K562 (cell line): Measurements from ENCODE around the gene MAGI1. TPM values are rescaled to one million over a fixed set of nuclear protein-coding genes. Genes with fewer than 3 reads are reported as not detected.

ENCODE experiments used
- ATAC-seq: fragments of 200-7000 bp; cut with Tn5 transposase; 3 replicates; pipeline ENCODE4 v1.9.1; 2020; ENCODE audit warnings: moderate library complexity
- BruUV-seq: library from RNA; stranded (reverse); fragments of 400-500 nt; replicated peaks from 2 replicates; lab custom pipeline; 2021; lab: Mats Ljungman, UMichigan
- CTCF ChIA-PET: fragments of 300-600 bp; formaldehyde crosslinking; extraction: SDS; loops from one replicate; lab custom pipeline; 2021; ENCODE audit warnings: low intra/inter-chr PET ratio; lab: Yijun Ruan, JAX
- POLR2A ChIA-PET: fragments of 300-600, 350-650 bp; sonication (Branson Sonifier 250); formaldehyde crosslinking; extraction: SDS; loops from one replicate; lab custom pipeline; 2021; ENCODE audit warnings: antibody characterized with exemption, inconsistent platforms; lab: Yijun Ruan, JAX
- DNase-seq, 4 experiments: peaks; one replicate each; pipeline versions ENCODE4 v3.0.0 to v3.0.0-alpha.2; 2011 to 2018; ENCODE audit warnings: low spot score in 3 of 4, mixed read lengths in 3 of 4; ENCODE audit errors: extremely low read depth in 1 of 4
- FAIRE-seq: peaks from 2 replicates; lab custom pipeline; 2011; peaks lifted over from hg19 to GRCh38; lab: Jason Lieb, UNC
- H2AFZ ChIP-seq: 2 replicates; pipeline ENCODE4 v1.6.0; 2011; ENCODE audit warnings: low read depth, low read length, control low read depth, inconsistent platforms
- H3K27ac ChIP-seq: fragments of 200-600 bp; 3 replicates; pipeline ENCODE4 v1.8.0; 2011; ENCODE audit warnings: low read depth, mild to moderate bottlenecking, control low read depth, inconsistent platforms, low read length, moderate library complexity, mixed read lengths; ENCODE audit errors: extremely low read depth
- H3K27me3 ChIP-seq, 2 experiments: fragments of 300-600 bp in 1 of 2; 2 replicates in 1 of 2; 3 replicates in 1 of 2; pipeline versions ENCODE4 v1.6.0 to v1.8.0; 2011; ENCODE audit warnings: inconsistent platforms in 2 of 2, low read length in 2 of 2, mild to moderate bottlenecking in 1 of 2, mixed read lengths in 1 of 2, moderate library complexity in 1 of 2; ENCODE audit not compliant: control insufficient read depth in 2 of 2, insufficient read depth in 2 of 2
- H3K36me3 ChIP-seq: fragments of 300-600 bp; 3 replicates; pipeline ENCODE4 v1.8.0; 2011; ENCODE audit warnings: mild to moderate bottlenecking, low read length, inconsistent platforms; ENCODE audit not compliant: control insufficient read depth, insufficient read depth
- H3K4me1 ChIP-seq, 2 experiments: fragments of 200-600 bp in 1 of 2; replicated peaks in 1 of 2; 2 replicates in 1 of 2; 3 replicates in 1 of 2; pipeline versions ENCODE4 v1.5.1 to v1.8.0; 2011; ENCODE audit warnings: inconsistent platforms in 2 of 2, low read length in 2 of 2, mild to moderate bottlenecking in 1 of 2, mixed read lengths in 1 of 2, moderate library complexity in 1 of 2; ENCODE audit not compliant: control insufficient read depth in 2 of 2, insufficient read depth in 2 of 2
- H3K4me2 ChIP-seq: 2 replicates; pipeline ENCODE4 v1.6.1; 2011; ENCODE audit warnings: low read length, control low read depth, inconsistent platforms, mixed read lengths; ENCODE audit not compliant: insufficient read depth
- H3K4me3 ChIP-seq: fragments of 200-600 bp; sonication (generic), shearing (Covaris generic); 2 replicates; pipeline ENCODE4 v1.5.1; 2016; ENCODE audit warnings: control low read depth, inconsistent platforms
- H3K79me2 ChIP-seq: fragments of 200-600 bp; 3 replicates; pipeline ENCODE4 v1.8.0; 2011; ENCODE audit warnings: low read length, inconsistent platforms; ENCODE audit not compliant: control insufficient read depth, insufficient read depth
- H3K9ac ChIP-seq, 2 experiments: 2 replicates each; pipeline versions ENCODE4 v1.6.0 to v1.6.1; 2011; ENCODE audit warnings: low read depth in 2 of 2, low read length in 2 of 2, control low read depth in 1 of 2, inconsistent platforms in 1 of 2, mild to moderate bottlenecking in 1 of 2, mixed read lengths in 1 of 2; ENCODE audit not compliant: insufficient read depth in 1 of 2
- H3K9me1 ChIP-seq: one replicate; pipeline ENCODE4 v1.6.0; 2011; ENCODE audit warnings: inconsistent platforms, mild to moderate bottlenecking, low read length, moderate library complexity; ENCODE audit not compliant: control insufficient read depth, insufficient read depth
- H3K9me3 ChIP-seq: replicated peaks from 2 replicates; pipeline ENCODE4 v1.5.1; 2011; ENCODE audit warnings: low read depth, low read length, inconsistent platforms; ENCODE audit not compliant: control insufficient read depth, insufficient read depth
- H4K20me1 ChIP-seq: replicated peaks from 2 replicates; pipeline ENCODE4 v1.6.1; 2011; ENCODE audit warnings: low read length, inconsistent platforms, mixed read lengths; ENCODE audit not compliant: control insufficient read depth, insufficient read depth
- ATF4 ChIP-seq: fragments of 450-650 bp; formaldehyde crosslinking; IDR thresholded peaks from 2 replicates; pipeline ENCODE4 v1.4.0; 2022; ENCODE audit warnings: mild to moderate bottlenecking, moderate library complexity
- CREM ChIP-seq: IDR thresholded peaks from 2 replicates; pipeline ENCODE4 v1.6.1; 2014; ENCODE audit warnings: antibody characterized with exemption, low read depth
- CTCF ChIP-seq, 3 experiments: IDR thresholded peaks in 2 of 3; conservative IDR thresholded peaks in 1 of 3; 2 replicates each; pipeline ENCODE4 v1.5.1; 2011 to 2012; ENCODE audit warnings: low read length in 3 of 3, mild to moderate bottlenecking in 3 of 3, control low read depth in 2 of 3, improper control_type of control experiment in 1 of 3, inconsistent platforms in 1 of 3, low read depth in 1 of 3, mixed read lengths in 1 of 3, moderate library complexity in 1 of 3; ENCODE audit not compliant: insufficient read depth in 2 of 3
- GABPB2 ChIP-seq: fragments of 250-450 bp; sonication (Bioruptor Pico); conservative IDR thresholded peaks from 2 replicates; pipeline ENCODE4 v1.5.1; 2021; ENCODE audit warnings: mild to moderate bottlenecking
- MAZ ChIP-seq, 2 experiments: fragments of 450-650 bp in 1 of 2; sonication (generic) in 1 of 2; formaldehyde crosslinking; IDR thresholded peaks in 1 of 2; conservative IDR thresholded peaks in 1 of 2; 2 replicates each; pipeline versions ENCODE4 v1.4.0 to v1.5.0; 2020; ENCODE audit warnings: mild to moderate bottlenecking in 1 of 2, missing genetic modification reagents in 1 of 2
- RAD21 ChIP-seq, 2 experiments: fragments of 250-450 bp in 1 of 2; fragments of 450-650 bp in 1 of 2; sonication (Bioruptor Pico) in 1 of 2; formaldehyde crosslinking in 1 of 2; IDR thresholded peaks in 1 of 2; conservative IDR thresholded peaks in 1 of 2; 2 replicates each; pipeline versions ENCODE4 v1.4.0 to v1.8.0; 2020 to 2022; ENCODE audit warnings: mild to moderate bottlenecking in 2 of 2, moderate library complexity in 1 of 2
- TAF9B ChIP-seq: fragments of 450-650 bp; IDR thresholded peaks from 2 replicates; pipeline ENCODE4 v1.6.1; 2018; ENCODE audit warnings: mild to moderate bottlenecking; ENCODE audit not compliant: partially characterized antibody
- ZNF311 ChIP-seq: fragments of 250-450 bp; sonication (Bioruptor Pico); IDR thresholded peaks from 2 replicates; pipeline ENCODE4 v1.4.0; 2020; ENCODE audit warnings: mild to moderate bottlenecking, moderate library complexity
- ZNF609 ChIP-seq: sonication (generic); formaldehyde crosslinking; IDR thresholded peaks from 2 replicates; pipeline ENCODE4 v1.8.1; 2023; ENCODE audit warnings: missing genetic modification reagents, mild to moderate bottlenecking, borderline replicate concordance
- WGBS: fragments of 100-300 bp; shearing (Covaris generic); methylation state at CpG from one replicate; pipeline ENCODE4 v1.1.6; 2016; ENCODE audit warnings: low coverage, mixed read lengths; ENCODE audit not compliant: insufficient coverage; ENCODE audit errors: missing lambda C conversion rate; 5-methylcytosine and 5-hydroxymethylcytosine counted together
- in situ Hi-C: fragments of 300-500 bp; cut with MboI; formaldehyde crosslinking; loops from 4 replicates; pipeline ENCODE4 v1.15.0; 2018; ENCODE audit warnings: inconsistent platforms, mixed read lengths
- intact Hi-C: fragments of 100-400 bp; cut with micrococcal nuclease; formaldehyde crosslinking; loops from 2 replicates; pipeline ENCODE4 v1.14.2; 2022
- polyA plus RNA-seq, 8 experiments: library from polyadenylated mRNA; depleted of rRNA in 4 of 8; stranded (reverse) in 5 of 8; unstranded in 3 of 8; fragments of >200 nt; fragmentation: Nextera tagmentation in 2 of 8; fragmentation: Illumina TruSeq in 1 of 8; extraction: Ambion mirVana in 2 of 8; extraction: Trizol in 1 of 8; gene quantifications; 2 replicates each; pipeline versions ENCODE4 v1.2.1 to v1.2.3, GENCODE V29; 2011 to 2014; ENCODE audit warnings: inconsistent platforms in 1 of 8, missing spikeins in 1 of 8
- total RNA-seq, 7 experiments: library from RNA; depleted of rRNA in 6 of 7; stranded (reverse); fragments of >200 nt in 6 of 7; fragmentation: Illumina TruSeq in 2 of 7; extraction: Trizol in 2 of 7; gene quantifications; 2 replicates each; pipeline versions ENCODE4 v1.2.1 to v1.2.3, GENCODE V29; 2011 to 2021; ENCODE audit warnings: low replicate concordance in 1 of 7

The MAGI1 gene
- total and polyA plus RNA-seq, 9 of the 15 experiments (the other 6 are each of a cell fraction or from before 2014, with no cell fraction given) = 7.8 to 59.4 (median 43.2) TPM

GRCh38 chr3:65342084-65342683, 696.5 kb downstream of the MAGI1 start:
- Histone ChIP-seq H3K9ac (no peak overlapping the region), H3K4me3 (no peak overlapping the region), H3K9me1 (no peaks in the 10 kb centered on the region), H3K79me2 (no peaks in the 10 kb centered on the region), H3K27ac (no peak overlapping the region), H3K9me3 (no peaks in the 10 kb centered on the region), H4K20me1 (no peaks in the 10 kb centered on the region), H3K36me3 (no peaks in the 10 kb centered on the region), H3K27me3 (no peaks in the 10 kb centered on the region; a peak in 2 of 5 replicates), H2AFZ (peak overlapping the region; percentile 66), H3K4me2 (no peak overlapping the region; the same call in 1 of the 2 replicates), H3K4me1 (peaks cover 0 to 6% of the 10 kb centered on the region in 2 experiments; a peak in 3 of 5 replicates)
- in situ Hi-C loops = loop anchor here (10.0 kb wide), 1 partner anchor 413 kb away; no protein-coding TSS in a partner anchor
- intact Hi-C loops = loop anchor here (1.0 to 10.0 kb wide), 4 partner anchors 94 to 409 kb away; no protein-coding TSS in a partner anchor
- ATAC-seq (peak; percentile 99), FAIRE-seq (peak; percentile 57), DNase-seq (peak; percentile 61 to 75 (median 62))
- ChIA-PET POLR2A (no interaction called here), CTCF (interaction anchor here (0.7 to 1.1 kb wide), 3 partner anchors 391 to 573 kb away, joined by 3 to 4 read pairs (median 3); no protein-coding TSS in a partner anchor)
- no TSS peak for BruUV-seq
- 24% methylated on average over 6 of the region's 12 CpGs for WGBS
- 0 out of 4 replicates have a peak, but pooled peaks of 1 of the 2 experiments have one; percentile 32 for TF ChIP-seq MAZ (CRISPR knock-in tag; conservative IDR thresholded peaks at IDR 0.05 in 1 of 2, IDR thresholded peaks at IDR 0.05 in 1 of 2)
- no peak for TF ChIP-seq GABPB2
- peak; percentile 72 to 81 (median 72) for TF ChIP-seq CTCF (IDR thresholded peaks at IDR 0.05 in 2 of 3, conservative IDR thresholded peaks at IDR 0.05 in 1 of 3; ENCODE audit: insufficient read depth in 2 of 3, low read depth in 1 of 3, low read length in 3 of 3)
- no peak for TF ChIP-seq CREM
- TF ChIP-seq ZNF311 = no peak
- TF ChIP-seq TAF9B = no peak
- peak; percentile 27 to 69 for TF ChIP-seq RAD21 (CRISPR knock-in tag; conservative IDR thresholded peaks at IDR 0.05 in 1 of 2, IDR thresholded peaks at IDR 0.05 in 1 of 2)
- no peak for TF ChIP-seq ZNF609 (CRISPR knock-in tag)
- no peak for TF ChIP-seq ATF4 (CRISPR knock-in tag)
